D721Med (cell line): Measurements from ENCODE around the gene SNX15.

Source experiments
- DNase-seq: peaks from one replicate; pipeline ENCODE4 v3.0.0; 2011; ENCODE audit warnings: low spot score; ENCODE audit not compliant: insufficient read length
- FAIRE-seq: peaks from 2 replicates; lab custom pipeline; 2011; peaks lifted over from hg19 to GRCh38; lab: Jason Lieb, UNC
- TF ChIP-seq, protein P1 (sequence below): IDR thresholded peaks from 2 replicates; pipeline ENCODE4 v1.5.1; 2012; ENCODE audit warnings: mild to moderate bottlenecking, control low read depth; ENCODE audit not compliant: insufficient read depth; ENCODE audit errors: missing control alignments

The SNX15 gene

GRCh38 chr11:65071907-65072630 is 44.8 kb downstream of the SNX15 start:
- no peak for FAIRE-seq
- no peak for DNase-seq
- TF ChIP-seq, protein P1, sequence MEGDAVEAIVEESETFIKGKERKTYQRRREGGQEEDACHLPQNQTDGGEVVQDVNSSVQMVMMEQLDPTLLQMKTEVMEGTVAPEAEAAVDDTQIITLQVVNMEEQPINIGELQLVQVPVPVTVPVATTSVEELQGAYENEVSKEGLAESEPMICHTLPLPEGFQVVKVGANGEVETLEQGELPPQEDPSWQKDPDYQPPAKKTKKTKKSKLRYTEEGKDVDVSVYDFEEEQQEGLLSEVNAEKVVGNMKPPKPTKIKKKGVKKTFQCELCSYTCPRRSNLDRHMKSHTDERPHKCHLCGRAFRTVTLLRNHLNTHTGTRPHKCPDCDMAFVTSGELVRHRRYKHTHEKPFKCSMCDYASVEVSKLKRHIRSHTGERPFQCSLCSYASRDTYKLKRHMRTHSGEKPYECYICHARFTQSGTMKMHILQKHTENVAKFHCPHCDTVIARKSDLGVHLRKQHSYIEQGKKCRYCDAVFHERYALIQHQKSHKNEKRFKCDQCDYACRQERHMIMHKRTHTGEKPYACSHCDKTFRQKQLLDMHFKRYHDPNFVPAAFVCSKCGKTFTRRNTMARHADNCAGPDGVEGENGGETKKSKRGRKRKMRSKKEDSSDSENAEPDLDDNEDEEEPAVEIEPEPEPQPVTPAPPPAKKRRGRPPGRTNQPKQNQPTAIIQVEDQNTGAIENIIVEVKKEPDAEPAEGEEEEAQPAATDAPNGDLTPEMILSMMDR = no peak

DNA sequence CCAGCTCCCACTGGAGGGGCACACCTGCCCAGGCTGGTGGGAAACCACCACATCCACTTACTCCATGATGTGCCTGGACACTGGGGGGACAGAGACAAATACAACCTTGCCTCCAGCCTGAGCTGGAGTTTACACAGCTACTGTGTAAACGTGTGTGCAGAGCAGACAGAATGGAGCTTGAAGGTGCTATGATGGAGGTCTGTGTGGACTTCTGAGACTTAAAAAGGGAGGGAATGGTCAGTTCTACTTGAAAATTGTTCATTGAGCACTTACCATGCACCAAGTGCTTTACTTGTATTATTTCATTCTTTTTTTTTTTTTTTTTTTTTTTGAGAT is 45.4 kb downstream of the SNX15 start:
- DNase-seq (no peak), FAIRE-seq (no peak)
- TF ChIP-seq, protein P1 = no peak

- no peak for FAIRE-seq
- TF ChIP-seq, protein P1 = no peak
- no peak for DNase-seq
Observed at GRCh38 chr11:65077451-65077850, 50.2 kb downstream of the SNX15 start.

DNA sequence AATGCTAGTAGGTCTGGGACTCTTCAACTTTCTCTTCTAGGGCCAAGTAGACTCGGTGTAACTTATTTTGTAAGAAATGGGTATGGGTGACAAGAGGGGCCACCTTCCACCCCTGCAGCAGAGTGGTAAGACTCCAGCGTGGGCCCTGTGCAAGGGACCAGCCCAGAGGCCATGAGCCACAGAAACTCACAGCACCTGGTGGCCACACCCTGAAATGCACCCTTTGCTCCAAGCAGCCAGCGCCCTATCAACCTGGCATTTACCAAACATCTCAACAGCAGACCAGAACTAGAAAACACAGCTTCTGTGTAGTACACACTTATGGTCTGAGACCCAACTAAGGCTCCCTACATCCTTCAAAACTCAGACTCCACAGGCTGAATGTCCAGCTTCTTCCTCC is 50.9 kb downstream of the SNX15 start:
- FAIRE-seq (no peak), DNase-seq (peak; percentile 54)
- TF ChIP-seq, protein P1 = peak; percentile 43

- no peak for FAIRE-seq
- TF ChIP-seq, protein P1 = no peak
- DNase-seq = no peak
Observed at GRCh38 chr11:65078786-65079342, 51.6 kb downstream of the SNX15 start.

GRCh38 chr11:65083134-65083833 is 56.0 kb downstream of the SNX15 start:
- no peak for DNase-seq
- FAIRE-seq = no peak
- TF ChIP-seq, protein P1 = no peak
